Sigmoid colon (tissue), 7 donors: ENCODE data around the gene PRTFDC1. TPM values are rescaled to one million over a fixed set of nuclear protein-coding genes. Genes with fewer than 3 reads are reported as not detected.

ENCODE experiments used
- DNase-seq: peaks from one replicate; pipeline ENCODE4 v3.0.0-alpha.2; 2019
- H3K27ac ChIP-seq, 4 donors: fragments of 200-600 bp; sonication (generic); one replicate each; pipeline ENCODE4 v1.5.1; 2016 to 2019; ENCODE audit warnings: mild to moderate bottlenecking in 1 of 4
- H3K27me3 ChIP-seq, 3 donors: fragments of 200-600 bp; sonication (generic); one replicate each; pipeline ENCODE4 v1.5.1; 2019; ENCODE audit warnings: mild to moderate bottlenecking in 1 of 3
- H3K36me3 ChIP-seq, 4 donors: fragments of 200-600 bp; sonication (generic); one replicate each; pipeline ENCODE4 v1.5.1; 2016 to 2019
- H3K4me1 ChIP-seq, 4 donors: fragments of 200-600 bp; sonication (generic); one replicate each; pipeline ENCODE4 v1.5.1; 2017 to 2019
- H3K4me3 ChIP-seq, 4 donors: fragments of 200-600 bp; sonication (generic); one replicate each; pipeline ENCODE4 v1.5.1; 2017 to 2019; ENCODE audit warnings: mild to moderate bottlenecking in 2 of 4, moderate library complexity in 1 of 4
- H3K9me3 ChIP-seq, 4 donors: fragments of 200-600 bp in 3 of 4; sonication (generic) in 3 of 4; one replicate each; pipeline versions ENCODE4 v1.5.1 to v1.6.1; 2013 to 2019
- CTCF ChIP-seq, 4 experiments: fragments of 450-650 bp in 3 of 4; fragments of 200-600 bp in 1 of 4; IDR thresholded peaks; one replicate each; pipeline ENCODE4 v1.5.1; 2016 to 2019; ENCODE audit warnings: antibody characterized with exemption in 4 of 4, mild to moderate bottlenecking in 3 of 4, moderate library complexity in 2 of 4
- EP300 ChIP-seq, 4 donors: sonication (generic); formaldehyde crosslinking; IDR thresholded peaks; one replicate each; pipeline ENCODE4 v1.6.1; 2017; ENCODE audit warnings: antibody characterized with exemption in 4 of 4
- POLR2A ChIP-seq, 2 donors: fragments of 450-650 bp; IDR thresholded peaks; one replicate each; pipeline ENCODE4 v1.6.1; 2016; ENCODE audit warnings: antibody characterized with exemption in 2 of 2, mild to moderate bottlenecking in 2 of 2, moderate library complexity in 2 of 2
- POLR2AphosphoS5 ChIP-seq, 4 donors: sonication (generic); formaldehyde crosslinking; IDR thresholded peaks; one replicate each; pipeline ENCODE4 v1.6.1; 2017; ENCODE audit warnings: antibody characterized with exemption in 4 of 4
- WGBS, 2 donors: extraction: QIAGEN DNeasy Blood & Tissue Kit; methylation state at CpG; one replicate each; pipeline ENCODE4 v1.1.7; 2013; 5-methylcytosine and 5-hydroxymethylcytosine counted together
- intact Hi-C: fragments of 100-400 bp; cut with DNase I; formaldehyde crosslinking; loops from one replicate; pipeline ENCODE4 v1.15.1; 2023
- polyA plus RNA-seq, 3 donors: library from polyadenylated mRNA; stranded (reverse); fragments of 200-250 nt; gene quantifications; one replicate each; pipeline ENCODE4 v1.2.3, GENCODE V29; 2013
- total RNA-seq, 4 donors: library from RNA; depleted of rRNA; stranded (reverse); fragments of >200 nt; gene quantifications; one replicate each; pipeline ENCODE4 v1.1.0, GENCODE V29; 2016
- donor health status: healthy with polysubstance abuse.
- donor health status: Bipolar disorder and iron deficiency.
- donor health status: healthy.

The PRTFDC1 gene
- total and polyA plus RNA-seq, 7 donors = 6.0 to 17.2 (median 9.6) TPM

DNA sequence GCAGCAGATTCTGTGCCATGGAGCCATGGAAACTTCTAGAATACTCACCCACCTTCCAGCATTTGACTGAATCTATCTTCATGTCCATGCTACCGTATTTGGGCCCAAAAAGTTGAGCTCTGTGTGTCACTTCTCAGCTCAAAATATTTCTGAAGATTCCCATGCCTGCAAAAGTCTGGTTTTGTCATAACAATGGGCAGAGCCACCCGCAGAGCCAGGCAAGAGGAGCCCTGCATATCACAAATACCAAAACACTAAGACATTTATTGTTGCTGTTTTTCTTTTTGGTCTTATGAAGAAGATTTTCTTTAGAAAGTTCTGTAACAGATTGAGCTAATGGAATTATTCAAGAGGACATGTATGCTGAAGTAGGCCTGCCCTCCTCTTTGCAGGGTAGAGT is 68.1 kb downstream of the PRTFDC1 start:
- TF ChIP-seq POLR2AphosphoS5 (IDR thresholded peaks at IDR 0.05) (no peak), POLR2A (IDR thresholded peaks at IDR 0.05) (no peak), CTCF (IDR thresholded peaks at IDR 0.05) (no peak), EP300 (IDR thresholded peaks at IDR 0.05) (no peak)
- WGBS, 2 donors = 89 to 92% methylated on average over 2 of the region's 2 CpGs
- intact Hi-C loops = no loop called here

GRCh38 chr10:24883176-24883575 is 69.2 kb downstream of the PRTFDC1 start:
- no peak for DNase-seq
- Histone ChIP-seq H3K4me1 (peaks cover 0 to 9% (median 4%) of the 10 kb centered on the region in 4 donors), H3K27me3 (no peaks in the 10 kb centered on the region), H3K4me3 (no peak overlapping the region), H3K27ac (no peak overlapping the region), H3K36me3 (no peaks in the 10 kb centered on the region), H3K9me3 (no peaks in the 10 kb centered on the region)
- 66 to 94% methylated on average over 2 of the region's 2 CpGs for WGBS, 2 donors
- intact Hi-C loops = no loop called here
- TF ChIP-seq POLR2A (IDR thresholded peaks at IDR 0.05) (no peak), CTCF (IDR thresholded peaks at IDR 0.05) (no peak), POLR2AphosphoS5 (IDR thresholded peaks at IDR 0.05) (no peak), EP300 (IDR thresholded peaks at IDR 0.05) (no peak)

More for the DNA sequence above, 68.1 kb downstream of the PRTFDC1 start:
- Histone ChIP-seq H3K27me3 (no peaks in the 10 kb centered on the region), H3K4me3 (no peak overlapping the region), H3K27ac (no peak overlapping the region), H3K36me3 (no peaks in the 10 kb centered on the region), H3K9me3 (no peaks in the 10 kb centered on the region), H3K4me1 (peaks cover 0 to 9% (median 4%) of the 10 kb centered on the region in 4 donors)
- no peak for DNase-seq

DNA sequence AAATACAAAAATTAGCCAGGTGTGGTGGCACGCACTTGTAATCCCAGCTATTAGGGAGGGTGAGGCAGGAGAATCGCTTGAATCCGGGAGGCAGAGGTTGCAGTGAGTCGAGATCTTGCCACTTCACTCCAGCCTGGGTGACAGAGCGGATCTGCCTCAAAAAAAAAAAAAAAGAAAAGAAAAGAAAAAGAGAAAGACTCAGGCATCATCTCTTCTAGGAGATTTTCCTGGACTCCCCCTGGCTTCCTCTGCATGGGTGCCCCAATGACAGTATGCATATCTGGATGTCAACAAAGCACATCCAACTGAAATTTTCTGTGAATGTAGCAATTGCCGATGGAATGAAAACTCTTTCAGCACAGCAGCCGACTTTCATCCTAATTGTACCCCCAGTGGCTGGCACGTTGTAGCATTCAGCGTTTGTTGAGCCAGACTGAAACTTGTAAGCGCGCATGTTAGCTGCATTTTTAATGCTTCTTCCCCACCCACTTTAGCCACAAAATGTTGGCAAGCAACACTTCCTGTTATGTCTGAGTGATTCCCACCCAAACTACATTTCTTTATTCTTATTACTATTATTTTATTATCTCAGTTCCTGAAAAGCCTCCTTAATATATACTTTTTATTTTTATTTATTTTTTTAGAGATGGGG is 70.2 kb downstream of the PRTFDC1 start:
- intact Hi-C loops = no loop called here
- DNase-seq = no peak
- Histone ChIP-seq H3K4me3 (no peak overlapping the region), H3K27ac (no peak overlapping the region), H3K4me1 (peaks cover 0 to 9% (median 4%) of the 10 kb centered on the region in 4 donors), H3K9me3 (no peaks in the 10 kb centered on the region), H3K36me3 (no peaks in the 10 kb centered on the region), H3K27me3 (no peaks in the 10 kb centered on the region)
- 62 to 82% methylated on average over 11 of the region's 11 CpGs for WGBS, 2 donors
- TF ChIP-seq CTCF (IDR thresholded peaks at IDR 0.05) (no peak), POLR2AphosphoS5 (IDR thresholded peaks at IDR 0.05) (peak in 1 of 4 donors; percentile 10), POLR2A (IDR thresholded peaks at IDR 0.05) (no peak)

- DNase-seq = no peak
- intact Hi-C loops = no loop called here
- TF ChIP-seq CTCF (IDR thresholded peaks at IDR 0.05) = no peak
- TF ChIP-seq POLR2A (IDR thresholded peaks at IDR 0.05) = no peak
- no peak for TF ChIP-seq EP300 (IDR thresholded peaks at IDR 0.05)
- TF ChIP-seq POLR2AphosphoS5 (IDR thresholded peaks at IDR 0.05) = no peak
- Histone ChIP-seq H3K4me1 (peaks cover 0 to 9% (median 4%) of the 10 kb centered on the region in 4 donors), H3K36me3 (no peaks in the 10 kb centered on the region), H3K27me3 (no peaks in the 10 kb centered on the region), H3K4me3 (no peak overlapping the region), H3K9me3 (no peaks in the 10 kb centered on the region), H3K27ac (no peak overlapping the region)
- WGBS, 2 donors = 92 to 94% methylated on average over 5 of the region's 5 CpGs
Measured at GRCh38 chr10:24879861-24880260, 72.5 kb downstream of the PRTFDC1 start.

- intact Hi-C loops = no loop called here
- H3K27me3 ChIP-seq = no peaks in the 10 kb centered on the region
- H3K27ac ChIP-seq = no peak overlapping the region
Measured at GRCh38 chr10:24874133-24874532, 78.3 kb downstream of the PRTFDC1 start.

More at GRCh38 chr10:24874133-24874532, 78.3 kb downstream of the PRTFDC1 start:
- Histone ChIP-seq H3K9me3 (no peaks in the 10 kb centered on the region), H3K4me1 (peaks cover 0 to 16% (median 6%) of the 10 kb centered on the region in 4 donors), H3K36me3 (no peaks in the 10 kb centered on the region), H3K4me3 (no peak overlapping the region)
- no peak for TF ChIP-seq POLR2AphosphoS5 (IDR thresholded peaks at IDR 0.05)
- TF ChIP-seq EP300 (IDR thresholded peaks at IDR 0.05) = no peak
- TF ChIP-seq CTCF (IDR thresholded peaks at IDR 0.05) = no peak
- TF ChIP-seq POLR2A (IDR thresholded peaks at IDR 0.05) = no peak
- DNase-seq = no peak
